HepG2 (cell line): Measurements from ENCODE around the gene KRABD2.
A peak's percentile ranks its signal among the peaks of the same experiment; 100 is the strongest.

ENCODE experiments used
- ATAC-seq: fragments of 200-7000 bp; cut with Tn5 transposase; 3 replicates; pipeline ENCODE4 v1.9.1; 2020; ENCODE audit warnings: mild to moderate bottlenecking, moderate library complexity
- BruUV-seq: library from RNA; stranded (reverse); fragments of 400-500 nt; replicated peaks from 2 replicates; lab custom pipeline; 2021; lab: Mats Ljungman, UMichigan
- CTCF ChIA-PET: fragments of 300-600 bp; formaldehyde crosslinking; extraction: SDS; loops from one replicate; lab custom pipeline; 2021; ENCODE audit warnings: low total read pairs, inconsistent platforms, low intra/inter-chr PET ratio; lab: Yijun Ruan, JAX
- POLR2A ChIA-PET: fragments of 350-600 bp; sonication (Branson Sonifier 250); formaldehyde crosslinking; loops from one replicate; lab custom pipeline; 2020; ENCODE audit warnings: antibody characterized with exemption, inconsistent platforms; lab: Yijun Ruan, JAX
- DNase-seq: peaks from one replicate; pipeline ENCODE4 v3.0.0-alpha.2; 2015; ENCODE audit warnings: low spot score
- FAIRE-seq: peaks from 3 replicates; lab custom pipeline; 2011; peaks lifted over from hg19 to GRCh38; lab: Jason Lieb, UNC
- H2AFZ ChIP-seq: one replicate; pipeline ENCODE4 v1.6.1; 2011; ENCODE audit warnings: low read length, inconsistent platforms
- H3K27ac ChIP-seq: fragments of 300-600 bp; 3 replicates; pipeline ENCODE4 v1.8.0; 2011; ENCODE audit warnings: mixed run types, mild to moderate bottlenecking, mixed read lengths, low read length, inconsistent platforms; ENCODE audit not compliant: insufficient read depth; ENCODE audit errors: extremely low read length
- H3K27me3 ChIP-seq, 2 experiments: fragments of 200-600 bp in 1 of 2; 2 replicates in 1 of 2; 3 replicates in 1 of 2; pipeline versions ENCODE4 v1.6.0 to v1.8.0; 2011; ENCODE audit warnings: low read length in 2 of 2, mild to moderate bottlenecking in 2 of 2, moderate library complexity in 2 of 2, inconsistent platforms in 1 of 2; ENCODE audit not compliant: insufficient read depth in 2 of 2, control insufficient read depth in 1 of 2
- H3K36me3 ChIP-seq, 2 experiments: fragments of 200-600 bp in 1 of 2; replicated peaks in 1 of 2; 2 replicates in 1 of 2; 3 replicates in 1 of 2; pipeline versions ENCODE4 v1.5.1 to v1.8.0; 2011; ENCODE audit warnings: low read length in 2 of 2, inconsistent platforms in 1 of 2; ENCODE audit not compliant: insufficient read depth in 2 of 2, control insufficient read depth in 1 of 2
- H3K4me1 ChIP-seq: 2 replicates; pipeline ENCODE4 v1.5.1; 2012; ENCODE audit warnings: low read length, inconsistent platforms; ENCODE audit not compliant: insufficient read depth
- H3K4me2 ChIP-seq: 2 replicates; pipeline ENCODE4 v1.6.0; 2011; ENCODE audit warnings: low read depth, low read length, inconsistent platforms
- H3K4me3 ChIP-seq, 3 experiments: fragments of 200-600 bp in 1 of 3; sonication (generic), shearing (Covaris generic) in 1 of 3; replicated peaks in 1 of 3; 2 replicates each; pipeline ENCODE4 v1.5.1; 2011 to 2016; ENCODE audit warnings: low read length in 3 of 3, inconsistent platforms in 2 of 3, low read depth in 2 of 3, mild to moderate bottlenecking in 2 of 3, control low read depth in 1 of 3, mixed read lengths in 1 of 3; ENCODE audit not compliant: insufficient read depth in 1 of 3
- H3K79me2 ChIP-seq: one replicate; pipeline ENCODE4 v1.6.1; 2011; ENCODE audit warnings: low read length, inconsistent platforms; ENCODE audit not compliant: insufficient read depth
- H3K9ac ChIP-seq: 2 replicates; pipeline ENCODE4 v1.6.0; 2011; ENCODE audit warnings: mild to moderate bottlenecking, low read depth, low read length, inconsistent platforms; ENCODE audit not compliant: insufficient read depth
- H3K9me3 ChIP-seq: 2 replicates; pipeline ENCODE4 v1.5.1; 2012; ENCODE audit warnings: mild to moderate bottlenecking, low read length
- H4K20me1 ChIP-seq: 2 replicates; pipeline ENCODE4 v1.6.0; 2011; ENCODE audit warnings: inconsistent platforms, mild to moderate bottlenecking, low read length, moderate library complexity; ENCODE audit not compliant: insufficient read depth
- FOXO1 ChIP-seq: sonication (generic); formaldehyde crosslinking; IDR thresholded peaks from 2 replicates; pipeline ENCODE4 v1.4.0; 2020; ENCODE audit warnings: missing genetic modification reagents
- GATA4 ChIP-seq: sonication (generic); IDR thresholded peaks from 2 replicates; pipeline ENCODE4 v1.6.1; 2016; ENCODE audit warnings: antibody characterized with exemption, low read depth, borderline replicate concordance
- LBX2 ChIP-seq: sonication (generic); formaldehyde crosslinking; IDR thresholded peaks from 2 replicates; pipeline ENCODE4 v1.5.0; 2020; ENCODE audit warnings: missing genetic modification reagents, mild to moderate bottlenecking, borderline replicate concordance
- POLR2A ChIP-seq, 2 experiments: IDR thresholded peaks; 2 replicates each; pipeline ENCODE4 v1.6.1; 2011; ENCODE audit warnings: low read depth in 2 of 2, low read length in 2 of 2, mild to moderate bottlenecking in 1 of 2, moderate library complexity in 1 of 2; ENCODE audit not compliant: insufficient read depth in 1 of 2
- RBM22 ChIP-seq: fragments of 200-400 bp; formaldehyde crosslinking; optimal IDR thresholded peaks from 2 replicates; pipeline ENCODE3; 2017; ENCODE audit warnings: mild to moderate bottlenecking, low read length, moderate library complexity
- ZBTB33 ChIP-seq: sonication (generic); formaldehyde crosslinking; IDR thresholded peaks from 2 replicates; pipeline ENCODE4 v1.4.0; 2020; ENCODE audit warnings: missing genetic modification reagents
- ZNF121 ChIP-seq: sonication (generic); formaldehyde crosslinking; IDR thresholded peaks from 2 replicates; pipeline ENCODE4 v1.5.0; 2020; ENCODE audit warnings: mild to moderate bottlenecking, missing genetic modification reagents
- ZNF24 ChIP-seq: fragments of 450-650 bp; IDR thresholded peaks from 2 replicates; pipeline ENCODE4 v1.6.1; 2017; ENCODE audit warnings: antibody characterized with exemption, mild to moderate bottlenecking
- ZNF557 ChIP-seq: sonication (generic); formaldehyde crosslinking; IDR thresholded peaks from 2 replicates; pipeline ENCODE4 v1.4.0; 2020; ENCODE audit warnings: missing genetic modification reagents
- ZNF598 ChIP-seq: sonication (generic); formaldehyde crosslinking; IDR thresholded peaks from 2 replicates; pipeline ENCODE4 v1.5.1; 2020; ENCODE audit warnings: mild to moderate bottlenecking, missing genetic modification reagents, borderline replicate concordance
- ZNF704 ChIP-seq: sonication (generic); formaldehyde crosslinking; IDR thresholded peaks from 2 replicates; pipeline ENCODE4 v1.8.1; 2023; ENCODE audit warnings: mild to moderate bottlenecking, inconsistent platforms, moderate library complexity, missing genetic modification reagents, borderline replicate concordance
- ZNF713 ChIP-seq: sonication (generic); formaldehyde crosslinking; IDR thresholded peaks from 2 replicates; pipeline ENCODE4 v1.4.0; 2020; ENCODE audit warnings: mild to moderate bottlenecking, missing genetic modification reagents
- WGBS: methylation state at CpG from one replicate; pipeline ENCODE4 v1.1.6; 2017; ENCODE audit warnings: low lambda C conversion rate; 5-methylcytosine and 5-hydroxymethylcytosine counted together
- in situ Hi-C: cut with HindIII; loops from 2 replicates; pipeline ENCODE4 v1.10.0; 2017; ENCODE audit warnings: low pct_unique_long_range_greater_than_20kb; ENCODE audit not compliant: extremely low pct_ligation_motif_present
- intact Hi-C: fragments of 100-400 bp; cut with micrococcal nuclease; formaldehyde crosslinking; loops from one replicate; pipeline ENCODE4 v1.10.0; 2022; ENCODE audit not compliant: unreplicated experiment
- TF ChIP-seq, protein P1 (sequence below): sonication (generic); formaldehyde crosslinking; IDR thresholded peaks from 2 replicates; pipeline ENCODE4 v1.4.0; 2020; ENCODE audit warnings: missing genetic modification reagents
- TF ChIP-seq, protein P2 (sequence below): sonication (generic); formaldehyde crosslinking; IDR thresholded peaks from 2 replicates; pipeline ENCODE4 v1.8.1; 2023; ENCODE audit warnings: mild to moderate bottlenecking, missing genetic modification reagents
- TF ChIP-seq, protein P3 (sequence below): sonication (generic); formaldehyde crosslinking; IDR thresholded peaks from 2 replicates; pipeline ENCODE4 v1.4.0; 2020; ENCODE audit warnings: mild to moderate bottlenecking, missing genetic modification reagents
- TF ChIP-seq, protein P4 (sequence below): sonication (generic); formaldehyde crosslinking; IDR thresholded peaks from 2 replicates; pipeline ENCODE4 v1.4.0; 2020; ENCODE audit warnings: missing genetic modification reagents, borderline replicate concordance

KRABD2 gene

DNA sequence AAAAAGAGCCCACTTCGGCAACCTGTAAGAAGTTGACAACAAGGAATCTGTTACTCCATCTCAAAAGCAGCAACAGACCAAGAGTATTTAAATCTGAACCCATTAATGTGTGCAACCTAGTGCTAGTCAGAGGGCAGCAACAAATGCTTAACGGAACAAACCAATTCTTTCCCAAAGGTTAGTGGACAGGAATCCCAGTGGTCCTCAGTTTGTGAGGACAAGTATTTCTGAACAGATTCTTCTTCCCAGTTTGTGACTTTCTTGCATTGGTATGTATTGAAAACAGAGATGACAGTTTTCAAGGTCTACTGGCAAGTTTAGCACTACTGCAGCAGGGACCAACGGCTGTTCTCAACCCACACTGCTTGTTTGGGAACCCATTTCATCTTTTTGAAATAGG, 3.5 kb upstream of the KRABD2 start:
- Histone ChIP-seq H3K36me3 (peaks cover 10 to 36% of the 10 kb centered on the region in 2 experiments; a peak in 4 of 5 replicates), H3K9me3 (no peaks in the 10 kb centered on the region), H3K9ac (peak overlapping the region; percentile 95; the same call in 1 of the 2 replicates), H3K4me2 (peak overlapping the region; percentile 87), H4K20me1 (peaks cover 38% of the 10 kb centered on the region), H3K79me2 (peaks cover 36% of the 10 kb centered on the region), H3K4me3 (peak overlapping the region in 1 of 3 experiments; percentile 38; a peak in 1 of 6 replicates), H3K27ac (peak overlapping the region; percentile 24), H2AFZ (no peak overlapping the region), H3K27me3 (peaks cover 0 to 3% of the 10 kb centered on the region in 2 experiments; a peak in 1 of 5 replicates), H3K4me1 (peaks cover 71% of the 10 kb centered on the region)
- intact Hi-C loops (loop anchor here (10.0 kb wide), 1 partner anchor 55 kb away; the partner anchor contains the start of gene NDEL1), in situ Hi-C loops (no loop called here)
- ATAC-seq (no peak), FAIRE-seq (no peak), DNase-seq (no peak)
- ChIA-PET POLR2A (no interaction called here), CTCF (no interaction called here)
- BruUV-seq = no TSS peak
- WGBS = 61% methylated on average over 3 of the region's 3 CpGs
- TF ChIP-seq, protein P1, sequence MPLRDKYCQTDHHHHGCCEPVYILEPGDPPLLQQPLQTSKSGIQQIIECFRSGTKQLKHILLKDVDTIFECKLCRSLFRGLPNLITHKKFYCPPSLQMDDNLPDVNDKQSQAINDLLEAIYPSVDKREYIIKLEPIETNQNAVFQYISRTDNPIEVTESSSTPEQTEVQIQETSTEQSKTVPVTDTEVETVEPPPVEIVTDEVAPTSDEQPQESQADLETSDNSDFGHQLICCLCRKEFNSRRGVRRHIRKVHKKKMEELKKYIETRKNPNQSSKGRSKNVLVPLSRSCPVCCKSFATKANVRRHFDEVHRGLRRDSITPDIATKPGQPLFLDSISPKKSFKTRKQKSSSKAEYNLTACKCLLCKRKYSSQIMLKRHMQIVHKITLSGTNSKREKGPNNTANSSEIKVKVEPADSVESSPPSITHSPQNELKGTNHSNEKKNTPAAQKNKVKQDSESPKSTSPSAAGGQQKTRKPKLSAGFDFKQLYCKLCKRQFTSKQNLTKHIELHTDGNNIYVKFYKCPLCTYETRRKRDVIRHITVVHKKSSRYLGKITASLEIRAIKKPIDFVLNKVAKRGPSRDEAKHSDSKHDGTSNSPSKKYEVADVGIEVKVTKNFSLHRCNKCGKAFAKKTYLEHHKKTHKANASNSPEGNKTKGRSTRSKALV (CRISPR knock-in tag) = no peak
- no peak for TF ChIP-seq ZNF121 (CRISPR knock-in tag)
- no peak for TF ChIP-seq ZNF24
- no peak for TF ChIP-seq ZNF598 (CRISPR knock-in tag)
- no peak for TF ChIP-seq ZNF557 (CRISPR knock-in tag)
- TF ChIP-seq, protein P2, sequence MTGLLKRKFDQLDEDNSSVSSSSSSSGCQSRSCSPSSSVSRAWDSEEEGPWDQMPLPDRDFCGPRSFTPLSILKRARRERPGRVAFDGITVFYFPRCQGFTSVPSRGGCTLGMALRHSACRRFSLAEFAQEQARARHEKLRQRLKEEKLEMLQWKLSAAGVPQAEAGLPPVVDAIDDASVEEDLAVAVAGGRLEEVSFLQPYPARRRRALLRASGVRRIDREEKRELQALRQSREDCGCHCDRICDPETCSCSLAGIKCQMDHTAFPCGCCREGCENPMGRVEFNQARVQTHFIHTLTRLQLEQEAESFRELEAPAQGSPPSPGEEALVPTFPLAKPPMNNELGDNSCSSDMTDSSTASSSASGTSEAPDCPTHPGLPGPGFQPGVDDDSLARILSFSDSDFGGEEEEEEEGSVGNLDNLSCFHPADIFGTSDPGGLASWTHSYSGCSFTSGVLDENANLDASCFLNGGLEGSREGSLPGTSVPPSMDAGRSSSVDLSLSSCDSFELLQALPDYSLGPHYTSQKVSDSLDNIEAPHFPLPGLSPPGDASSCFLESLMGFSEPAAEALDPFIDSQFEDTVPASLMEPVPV (CRISPR knock-in tag) = no peak
- TF ChIP-seq FOXO1 (CRISPR knock-in tag) = no peak
- peak; percentile 19 for TF ChIP-seq RBM22
- no peak for TF ChIP-seq LBX2 (CRISPR knock-in tag)
- no peak for TF ChIP-seq ZNF713 (CRISPR knock-in tag)
- TF ChIP-seq GATA4 = no peak
- TF ChIP-seq ZNF704 (CRISPR knock-in tag) = no peak
- TF ChIP-seq, protein P3, sequence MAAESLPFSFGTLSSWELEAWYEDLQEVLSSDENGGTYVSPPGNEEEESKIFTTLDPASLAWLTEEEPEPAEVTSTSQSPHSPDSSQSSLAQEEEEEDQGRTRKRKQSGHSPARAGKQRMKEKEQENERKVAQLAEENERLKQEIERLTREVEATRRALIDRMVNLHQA = no peak
- 0 out of 4 replicates have a peak, but pooled peaks of 1 of the 2 experiments have one; percentile 22 for TF ChIP-seq POLR2A (IDR thresholded peaks at IDR 0.05; ENCODE audit: insufficient read depth in 1 of 2, low read depth in 2 of 2, low read length in 2 of 2)
- TF ChIP-seq, protein P4, sequence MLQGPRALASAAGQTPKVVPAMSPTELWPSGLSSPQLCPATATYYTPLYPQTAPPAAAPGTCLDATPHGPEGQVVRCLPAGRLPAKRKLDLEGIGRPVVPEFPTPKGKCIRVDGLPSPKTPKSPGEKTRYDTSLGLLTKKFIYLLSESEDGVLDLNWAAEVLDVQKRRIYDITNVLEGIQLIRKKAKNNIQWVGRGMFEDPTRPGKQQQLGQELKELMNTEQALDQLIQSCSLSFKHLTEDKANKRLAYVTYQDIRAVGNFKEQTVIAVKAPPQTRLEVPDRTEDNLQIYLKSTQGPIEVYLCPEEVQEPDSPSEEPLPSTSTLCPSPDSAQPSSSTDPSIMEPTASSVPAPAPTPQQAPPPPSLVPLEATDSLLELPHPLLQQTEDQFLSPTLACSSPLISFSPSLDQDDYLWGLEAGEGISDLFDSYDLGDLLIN (CRISPR knock-in tag) = no peak
- no peak for TF ChIP-seq ZBTB33 (CRISPR knock-in tag)
